ENCODE measurements around the gene NPAS3. TPM values are rescaled to one million over a fixed set of nuclear protein-coding genes. Genes with fewer than 3 reads are reported as not detected.

The NPAS3 gene
- total RNA-seq, 1 experiment from 2014 or later, result not detected

- Histone ChIP-seq H3K36me3 (ENCODE audit: control insufficient read depth in 1 of 2, insufficient read depth in 2 of 2, low read length in 2 of 2) (no peaks in the 10 kb centered on the region), H3K4me1 (ENCODE audit: control insufficient read depth in 1 of 2, insufficient read depth in 2 of 2, low read length in 2 of 2) (no peaks in the 10 kb centered on the region), H3K9me3 (ENCODE audit: control insufficient read depth in 1 of 2, insufficient read depth in 1 of 2, low read depth in 1 of 2, low read length in 2 of 2) (no peaks in the 10 kb centered on the region), H3K4me3 (replicated peaks in 1 of 2; ENCODE audit: low read depth in 1 of 2, low read length in 2 of 2) (no peak overlapping the region), H3K27me3 (ENCODE audit: insufficient read depth, low read length) (no peaks in the 10 kb centered on the region; the same call in 1 of the 2 replicates), H4K20me1 (ENCODE audit: insufficient read depth) (no peaks in the 10 kb centered on the region), H3K79me2 (ENCODE audit: insufficient read depth, low read length) (no peaks in the 10 kb centered on the region), H2AFZ (ENCODE audit: low read depth, low read length, poor library complexity, severe bottlenecking) (no peak overlapping the region), H3K4me2 (ENCODE audit: low read length) (no peak overlapping the region), H3K27ac (ENCODE audit: low read depth, low read length) (no peak overlapping the region), H3K9ac (ENCODE audit: low read length) (no peak overlapping the region), H3K9me2 (ENCODE audit: insufficient read depth) (no peaks in the 10 kb centered on the region)
- intact Hi-C loops (cut with micrococcal nuclease), result no loop called here
- no peak for ATAC-seq
- ChIA-PET RAD21 (ENCODE audit: low non-redundant PET in 1 of 2, low total read pairs in 2 of 2, uncharacterized antibody in 2 of 2, unreplicated experiment in 2 of 2) (no interaction called here), POLR2A (no interaction called here), CTCF (no interaction called here)
- no TSS peak for BruUV-seq (replicated peaks)
- DNase-seq (ENCODE audit: low read depth, low spot score), result no peak
- TF ChIP-seq JUND (IDR thresholded peaks at IDR 0.05), result no peak
- TF ChIP-seq SP1 (IDR thresholded peaks at IDR 0.05; ENCODE audit: low read depth), result no peak
- no peak for TF ChIP-seq ZBTB33 (IDR thresholded peaks at IDR 0.05; ENCODE audit: extremely low read depth, insufficient replicate concordance, low read length)
- TF ChIP-seq CEBPB (IDR thresholded peaks at IDR 0.05; ENCODE audit: low read depth), result no peak
- no peak for TF ChIP-seq ATF3 (IDR thresholded peaks at IDR 0.05)
- no peak for TF ChIP-seq POLR2A (IDR thresholded peaks at IDR 0.05; ENCODE audit: borderline replicate concordance, extremely low read depth, insufficient read depth, insufficient read length)
- no peak for TF ChIP-seq REST (IDR thresholded peaks at IDR 0.05; ENCODE audit: low read depth)
- TF ChIP-seq MAX (IDR thresholded peaks at IDR 0.05), result no peak
- TF ChIP-seq SIN3A (IDR thresholded peaks at IDR 0.05; ENCODE audit: low read depth), result no peak
- no peak for TF ChIP-seq ZFX (IDR thresholded peaks at IDR 0.05)
- TF ChIP-seq RAD21 (IDR thresholded peaks at IDR 0.05; ENCODE audit: low read depth), result no peak
Measured at GRCh38 chr14:33486332-33486890, 547.7 kb downstream of the NPAS3 start.
